ENCODE data around the gene PGGHG.
"Not testable (repeated sequence)": the region's sequence is repeated elsewhere in the genome, so short reads cannot be mapped to it uniquely, and the experiment has no call there.

Gene PGGHG

DNA sequence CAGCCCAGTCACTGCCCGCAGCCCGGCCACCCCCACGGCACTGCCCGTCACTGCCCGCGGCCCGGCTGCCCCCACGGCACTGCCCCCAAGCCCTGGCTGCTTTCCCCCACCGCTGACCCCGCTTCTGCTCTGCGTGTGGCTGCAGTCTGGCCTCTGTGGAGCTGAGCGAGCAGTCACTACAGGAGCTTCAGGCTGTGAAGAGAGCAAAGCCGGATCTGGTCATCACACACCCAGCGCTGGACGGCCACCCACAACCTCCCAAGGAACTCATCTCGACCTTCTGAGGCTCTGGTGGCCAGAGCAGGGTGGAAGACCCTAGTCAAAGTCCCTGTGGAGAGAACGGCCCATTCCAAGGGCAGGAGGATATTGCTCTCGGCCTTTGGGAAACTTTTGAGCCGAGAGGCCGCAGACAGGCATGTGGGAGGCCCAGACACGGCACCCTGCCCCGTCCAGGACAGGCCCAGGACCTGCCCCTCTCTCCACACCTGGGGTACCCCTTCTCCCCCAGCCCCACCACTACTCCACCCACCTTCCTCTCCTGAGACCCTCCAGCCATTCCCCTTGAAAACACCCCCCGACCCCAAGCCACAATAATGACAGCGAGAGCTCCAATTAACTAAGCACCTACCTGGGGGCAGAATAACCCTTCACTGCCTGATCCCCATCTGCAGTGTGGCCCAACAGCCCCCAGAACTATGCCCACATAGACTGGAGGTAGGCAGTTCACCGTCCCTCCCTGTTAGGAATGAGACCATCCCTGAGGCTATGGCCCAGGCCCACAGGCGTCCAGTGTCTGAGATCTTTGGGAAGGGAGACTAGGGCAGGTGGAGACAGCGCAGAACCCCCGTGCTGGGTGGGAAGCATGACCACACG lies 3.7 kb upstream of the PGGHG start:
- DNase-seq (ENCODE audit: low read depth in 2 of 2) = no peak

DNA sequence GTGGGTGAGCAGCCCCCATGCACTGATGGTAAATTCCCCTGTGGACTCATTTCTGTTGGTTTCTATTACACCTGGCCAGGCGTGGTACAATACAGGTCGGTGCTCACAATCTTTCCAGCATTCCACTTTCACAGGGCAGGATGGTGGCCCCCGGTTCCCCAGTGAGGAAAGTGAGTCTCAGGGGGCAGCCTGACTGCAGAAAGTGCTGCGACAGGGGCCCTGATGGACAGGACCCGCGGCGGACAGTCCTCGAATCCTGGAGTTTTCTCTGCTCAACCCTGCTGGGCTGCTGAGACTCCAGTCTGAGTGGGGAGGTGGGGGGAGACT lies 3.1 kb upstream of the PGGHG start:
- no peak for DNase-seq (ENCODE audit: low read depth in 2 of 2)

DNA sequence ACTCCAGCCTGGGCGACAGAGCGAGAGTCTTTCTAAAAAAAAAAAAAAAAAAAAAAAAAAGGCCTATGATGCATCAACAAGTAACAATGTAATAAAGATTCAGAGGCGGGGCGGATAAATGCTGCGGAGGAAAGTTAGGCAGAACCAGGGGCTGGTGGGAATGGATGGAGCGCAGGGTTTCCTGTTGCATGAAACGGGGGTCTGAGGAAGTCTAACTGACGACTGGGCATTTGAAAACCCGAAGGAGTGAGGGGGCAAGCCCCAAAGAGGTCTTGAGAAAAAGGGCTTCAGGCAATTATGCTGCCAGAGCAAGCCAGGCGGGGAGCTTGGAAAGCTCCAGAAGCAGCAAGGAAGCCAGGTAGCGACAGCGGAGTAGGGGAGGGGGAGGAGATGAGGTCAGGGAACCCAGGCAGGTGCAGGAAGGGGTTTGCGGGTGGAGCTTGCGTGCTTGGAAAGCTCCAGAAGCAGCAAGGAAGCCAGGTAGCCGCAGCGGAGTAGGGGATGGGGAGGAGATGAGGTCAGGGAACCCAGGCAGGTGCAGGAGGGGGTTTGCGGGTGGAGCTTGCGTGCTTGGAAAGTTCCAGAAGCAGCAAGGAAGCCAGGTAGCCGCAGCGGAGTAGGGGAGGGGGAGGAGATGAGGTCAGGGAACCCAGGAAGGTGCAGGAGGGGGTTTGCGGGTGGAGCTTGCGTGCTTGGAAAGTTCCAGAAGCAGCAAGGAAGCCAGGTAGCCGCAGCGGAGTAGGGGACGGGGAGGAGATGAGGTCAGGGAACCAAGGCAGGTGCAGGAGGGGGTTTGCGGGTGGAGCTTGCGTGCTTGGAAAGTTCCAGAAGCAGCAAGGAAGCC lies 1.7 kb upstream of the PGGHG start:
- DNase-seq (ENCODE audit: low read depth in 2 of 2) = not testable (repeated sequence)

DNA sequence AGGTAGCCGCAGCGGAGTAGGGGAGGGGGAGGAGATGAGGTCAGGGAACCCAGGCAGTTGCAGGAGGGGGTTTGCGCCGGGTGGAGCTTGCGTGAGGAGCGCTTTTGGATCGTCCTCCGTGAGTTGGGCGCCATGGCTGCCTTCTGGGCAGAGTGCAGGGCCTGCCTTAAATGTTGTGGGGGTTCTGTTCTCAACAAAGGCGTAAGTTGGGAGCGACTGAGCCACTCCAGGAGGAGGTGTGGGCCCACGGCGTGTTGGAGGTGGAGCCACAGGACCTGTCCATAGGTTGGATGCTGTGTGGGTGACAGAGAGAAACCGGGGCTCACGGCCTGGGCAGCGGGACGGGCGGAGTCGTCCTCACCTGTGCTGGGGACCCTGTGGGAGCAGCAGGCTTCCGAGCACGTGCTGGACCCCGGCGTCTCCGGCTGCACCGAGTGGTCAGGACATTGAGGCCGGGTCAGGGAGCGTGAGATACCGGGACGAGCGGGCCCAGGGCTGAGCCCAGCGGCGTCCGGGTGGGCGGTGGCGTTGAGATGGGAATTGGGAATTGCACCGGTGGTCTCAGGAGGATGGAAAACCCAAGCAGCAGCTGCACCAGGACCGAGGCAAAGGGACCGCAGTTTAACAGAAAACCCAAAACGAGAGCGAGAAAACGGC lies 977 bp upstream of the PGGHG start:
- DNase-seq (ENCODE audit: low read depth in 2 of 2) = no peak

- DNase-seq (ENCODE audit: low read depth in 2 of 2) = no peak
Measured at GRCh38 chr11:289398-289711, 429 bp downstream of the PGGHG start.

- DNase-seq (ENCODE audit: low read depth in 2 of 2) = no peak
Measured at GRCh38 chr11:289712-290620, 1.0 kb downstream of the PGGHG start.

DNA sequence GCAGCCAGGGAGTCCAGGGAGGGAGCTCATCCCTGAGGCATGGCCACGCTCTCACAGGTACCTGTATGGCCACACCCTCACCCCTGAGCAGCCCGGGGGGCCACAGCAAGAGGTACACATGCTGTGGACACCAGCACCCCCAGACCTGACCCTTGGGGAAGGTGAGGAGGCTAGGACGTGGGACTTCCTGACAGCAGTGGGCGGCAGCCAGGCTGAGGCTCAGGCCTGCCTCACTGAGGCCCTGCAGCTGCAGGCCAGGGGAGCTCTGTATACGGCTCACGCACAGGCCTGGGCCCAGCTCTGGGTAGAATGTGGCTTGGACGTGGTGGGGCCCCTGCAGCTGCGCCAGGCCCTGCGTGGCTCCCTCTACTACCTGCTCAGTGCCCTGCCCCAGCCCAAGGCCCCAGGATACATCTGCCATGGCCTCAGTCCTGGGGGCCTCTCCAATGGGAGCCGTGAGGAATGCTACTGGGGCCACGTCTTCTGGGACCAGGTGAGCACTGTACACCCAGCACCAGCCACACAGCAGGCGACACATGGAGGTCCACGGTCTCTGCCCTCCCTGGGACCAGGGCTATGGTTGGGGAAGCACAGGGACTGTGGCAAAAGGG lies 1.8 kb downstream of the PGGHG start:
- no peak for DNase-seq (ENCODE audit: low read depth in 2 of 2)

- no peak for DNase-seq (ENCODE audit: low read depth in 2 of 2)
Measured at GRCh38 chr11:291281-292210, 2.6 kb downstream of the PGGHG start.

DNA sequence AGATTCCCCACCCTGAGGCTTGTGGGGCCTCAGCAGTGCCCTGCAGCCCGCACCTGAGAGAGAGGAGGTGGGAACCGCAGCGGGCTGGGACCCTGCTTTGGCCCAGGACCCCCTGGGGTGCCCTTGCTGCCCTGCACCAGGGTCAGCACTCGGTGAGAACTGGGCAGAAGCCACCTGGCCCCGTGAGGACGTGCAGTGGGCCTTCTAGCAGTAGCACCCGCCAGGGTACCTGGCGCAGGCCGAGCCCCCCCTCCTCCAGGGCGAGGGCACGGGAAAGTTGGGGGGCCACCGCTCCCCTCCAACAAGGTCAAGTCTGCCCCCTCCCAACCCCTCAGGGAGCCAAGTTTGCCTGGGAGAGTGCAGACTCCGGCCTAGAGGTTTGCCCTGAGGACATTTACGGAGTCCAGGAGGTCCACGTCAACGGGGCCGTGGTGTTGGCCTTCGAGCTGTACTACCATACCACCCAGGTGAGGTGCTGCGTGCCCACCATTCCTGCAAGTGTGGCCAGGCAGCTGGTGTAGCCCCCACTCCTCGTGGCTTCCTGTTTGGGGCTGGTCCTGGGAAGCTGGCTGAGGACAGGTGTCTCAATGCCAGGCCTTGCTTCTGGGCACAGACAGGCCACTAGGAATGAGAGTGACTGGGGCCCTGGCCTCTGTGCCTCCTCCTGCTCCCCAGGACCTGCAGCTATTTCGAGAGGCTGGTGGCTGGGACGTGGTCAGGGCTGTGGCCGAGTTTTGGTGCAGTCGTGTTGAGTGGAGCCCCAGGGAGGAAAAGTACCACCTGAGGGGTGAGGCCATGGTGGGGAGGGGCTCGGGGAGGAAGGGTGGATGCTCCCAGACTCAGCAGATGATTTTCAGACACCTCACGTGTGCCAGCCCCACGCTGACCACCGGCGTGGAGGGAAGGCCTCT lies 3.5 kb downstream of the PGGHG start:
- no peak for DNase-seq (ENCODE audit: low read depth in 2 of 2)

DNA sequence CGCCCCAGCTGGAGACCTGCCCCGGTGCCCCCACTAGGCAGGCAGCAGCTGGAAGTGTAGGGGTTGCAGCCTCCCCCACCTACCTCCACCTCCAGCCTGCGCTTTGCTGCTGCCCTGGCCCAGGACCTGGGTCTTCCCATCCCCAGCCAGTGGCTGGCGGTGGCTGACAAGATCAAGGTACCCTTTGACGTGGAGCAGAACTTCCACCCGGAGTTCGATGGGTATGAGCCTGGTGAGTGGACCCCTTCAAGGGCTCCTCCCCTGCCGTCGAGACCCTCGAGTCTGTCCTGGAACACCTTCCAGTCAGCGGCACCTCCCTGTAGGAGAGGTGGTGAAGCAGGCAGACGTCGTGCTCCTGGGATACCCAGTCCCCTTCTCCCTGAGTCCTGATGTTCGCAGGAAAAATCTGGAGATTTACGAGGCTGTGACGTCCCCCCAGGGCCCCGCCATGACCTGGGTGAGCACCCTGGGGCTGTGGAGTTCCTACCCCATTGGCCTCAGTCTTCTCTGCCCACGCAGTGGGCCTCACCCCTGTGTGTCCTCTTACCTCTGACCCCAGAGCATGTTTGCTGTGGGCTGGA lies 4.4 kb downstream of the PGGHG start:
- no peak for DNase-seq (ENCODE audit: low read depth in 2 of 2)

DNA sequence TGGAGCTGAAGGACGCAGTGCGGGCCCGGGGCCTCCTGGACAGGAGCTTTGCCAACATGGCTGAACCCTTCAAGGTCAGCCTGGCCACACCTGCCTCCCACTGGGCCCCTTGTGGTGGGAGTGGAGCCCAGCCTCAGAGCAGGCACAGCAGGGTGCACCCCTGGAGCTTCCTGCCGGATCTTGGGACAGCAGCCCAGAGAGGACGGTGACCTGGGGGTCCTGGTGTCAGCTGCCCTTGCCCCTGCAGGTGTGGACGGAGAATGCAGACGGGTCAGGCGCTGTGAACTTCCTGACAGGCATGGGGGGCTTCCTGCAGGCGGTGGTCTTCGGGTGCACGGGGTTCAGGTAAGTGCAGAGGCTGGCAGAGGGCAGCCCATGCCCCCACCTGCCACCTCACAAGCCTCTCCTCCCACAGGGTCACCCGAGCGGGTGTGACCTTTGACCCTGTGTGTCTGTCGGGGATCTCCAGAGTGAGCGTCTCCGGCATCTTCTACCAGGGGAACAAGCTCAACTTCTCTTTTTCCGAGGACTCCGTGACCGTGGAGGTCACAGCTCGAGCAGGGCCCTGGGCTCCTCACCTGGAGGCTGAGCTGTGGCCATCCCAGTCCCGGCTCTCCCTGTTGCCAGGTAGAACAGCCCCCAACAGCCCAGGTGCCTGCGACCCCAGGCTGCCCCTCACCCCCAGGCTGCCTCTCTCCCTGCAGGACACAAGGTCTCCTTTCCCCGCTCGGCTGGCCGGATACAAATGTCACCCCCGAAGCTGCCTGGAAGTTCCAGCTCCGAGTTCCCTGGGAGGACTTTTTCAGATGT lies 5.1 kb downstream of the PGGHG start:
- no peak for DNase-seq (ENCODE audit: low read depth in 2 of 2)

GRCh38 chr11:294780-295179 lies 5.9 kb downstream of the PGGHG start:
- DNase-seq (ENCODE audit: low read depth in 2 of 2) = no peak

- DNase-seq (ENCODE audit: low read depth in 2 of 2) = no peak
Measured at GRCh38 chr11:295351-296170, 6.6 kb downstream of the PGGHG start.

DNA sequence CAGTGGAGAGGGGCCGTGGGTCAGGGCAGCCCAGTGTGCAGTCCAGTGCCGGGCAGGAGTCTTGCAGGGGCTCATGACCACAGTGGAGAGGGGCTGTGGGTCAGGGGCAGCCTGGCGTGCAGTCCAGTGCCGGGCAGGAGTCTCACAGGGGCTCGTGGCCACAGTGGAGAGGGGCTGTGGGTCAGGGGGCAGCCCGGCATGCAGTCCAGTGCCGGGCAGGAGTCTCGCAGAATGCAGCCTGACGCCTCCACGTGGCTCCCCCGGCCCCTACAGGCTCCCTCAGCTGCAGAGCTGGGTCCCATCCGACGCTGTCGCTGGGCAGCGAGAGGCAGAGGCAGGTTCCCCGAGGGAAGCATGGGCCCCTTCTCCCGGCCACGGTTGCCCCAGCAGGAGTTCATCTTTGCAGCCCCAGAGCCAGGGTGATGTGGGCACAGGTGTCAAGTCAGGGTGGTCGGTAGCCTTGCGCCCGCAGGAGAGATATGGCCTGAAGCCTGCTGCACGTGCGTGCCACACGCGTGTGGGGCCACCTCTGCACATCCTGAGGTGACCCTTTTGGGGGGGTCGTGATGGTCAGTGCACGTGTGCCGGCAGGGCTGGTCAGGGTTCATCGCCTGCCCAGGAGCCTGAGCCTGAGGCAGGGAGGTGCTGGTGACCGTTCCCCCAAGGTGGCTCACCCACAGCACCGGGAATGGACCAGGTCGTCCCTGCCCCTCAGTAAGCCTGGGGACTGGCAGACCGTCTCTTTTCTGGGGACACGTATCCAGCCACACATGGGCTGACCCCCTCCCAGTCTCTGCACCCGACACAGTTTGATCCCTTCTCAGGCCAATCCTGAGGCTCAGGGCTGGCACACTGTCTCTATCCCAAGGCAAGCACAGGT lies 7.5 kb downstream of the PGGHG start:
- DNase-seq (ENCODE audit: low read depth in 2 of 2) = no peak

GRCh38 chr11:297051-297585 lies 8.2 kb downstream of the PGGHG start:
- no peak for DNase-seq (ENCODE audit: low read depth in 2 of 2)
